Adrenal gland (tissue), 12 donors: ENCODE results near the gene GALNT9. TPM values are rescaled to one million over a fixed set of nuclear protein-coding genes. Genes with fewer than 3 reads are reported as not detected.

Experiments
- DNase-seq, 7 donors: peaks; one replicate each; pipeline ENCODE4 v3.0.0-alpha.2; 2019 to 2020
- H3K27ac ChIP-seq, 5 donors: fragments of 200-600 bp; sonication (generic) in 4 of 5; 1 replicate in 3 of 5; 2 replicates in 2 of 5; pipeline versions ENCODE4 v1.5.1 to v1.8.0; 2016 to 2020; ENCODE audit warnings: mild to moderate bottlenecking in 1 of 5
- H3K27me3 ChIP-seq: fragments of 200-600 bp; 2 replicates; pipeline ENCODE4 v1.8.0; 2021
- H3K36me3 ChIP-seq, 2 donors: fragments of 200-600 bp; replicated peaks in 1 of 2; 1 replicate in 1 of 2; 2 replicates in 1 of 2; pipeline versions ENCODE4 v1.5.1 to v1.8.0; 2018 to 2022
- H3K4me1 ChIP-seq, 2 donors: fragments of 200-600 bp; replicated peaks in 1 of 2; 1 replicate in 1 of 2; 2 replicates in 1 of 2; pipeline versions ENCODE4 v1.5.1 to v1.8.0; 2018 to 2021
- H3K4me3 ChIP-seq, 4 donors: fragments of 200-600 bp; sonication (generic) in 3 of 4; one replicate each; pipeline ENCODE4 v1.5.1; 2016 to 2018
- H3K9me3 ChIP-seq, 3 donors: fragments of 200-600 bp; sonication (generic) in 1 of 3; replicated peaks in 1 of 3; 1 replicate in 2 of 3; 2 replicates in 1 of 3; pipeline versions ENCODE4 v1.5.1 to v1.8.0; 2016 to 2021
- POLR2A ChIP-seq, 2 donors: fragments of 450-650 bp; IDR thresholded peaks; one replicate each; pipeline ENCODE4 v1.6.1; 2017; ENCODE audit warnings: antibody characterized with exemption in 2 of 2, mild to moderate bottlenecking in 2 of 2, moderate library complexity in 1 of 2
- WGBS, 4 donors: extraction: QIAGEN DNeasy Blood & Tissue Kit in 2 of 4; methylation state at CpG; one replicate each; pipeline versions ENCODE4 v1.1.5 to v1.1.7; 2013 to 2017; 5-methylcytosine and 5-hydroxymethylcytosine counted together
- intact Hi-C, 2 donors: fragments of 100-400 bp; cut with DNase I; formaldehyde crosslinking; loops; one replicate each; pipeline versions ENCODE4 v1.14.1 to v1.15.0; 2022 to 2023
- polyA plus RNA-seq, 3 donors: library from polyadenylated mRNA; stranded (reverse); fragments of 200-250 nt in 2 of 3; fragments of 350-450 nt in 1 of 3; fragmentation: Illumina TruSeq in 1 of 3; extraction: RNeasy Lipid Tissue Mini Kit (QIAGEN cat#74804) in 1 of 3; gene quantifications; one replicate each; pipeline ENCODE4 v1.2.3, GENCODE V29; 2013 to 2014
- total RNA-seq, 9 donors: library from RNA; depleted of rRNA in 4 of 9; stranded (reverse); fragments of >200 nt in 4 of 9; fragments of 120-200 nt in 1 of 9; fragmentation: NEBNext Ultra II Directional in 1 of 9; extraction: Animal tissue kit (Norgen Biotek cat#: 25700) in 1 of 9; gene quantifications; one replicate each; pipeline versions ENCODE4 v1.1.0 to v1.2.4, GENCODE V29; 2013 to 2023
- TF ChIP-seq, protein P1 (sequence below), 6 experiments: fragments of 450-650 bp in 4 of 6; fragments of 200-600 bp in 2 of 6; sonication (generic) in 1 of 6; IDR thresholded peaks; 1 replicate in 5 of 6; 2 replicates in 1 of 6; pipeline versions ENCODE4 v1.5.1 to v1.8.0; 2016 to 2021; ENCODE audit warnings: antibody characterized with exemption in 6 of 6, mild to moderate bottlenecking in 2 of 6, moderate library complexity in 1 of 6
- donor health status: healthy with polysubstance abuse.
- donor health status: Bipolar disorder and iron deficiency.
- donor health status: DM: yes; HTN: yes; CAD: no.
- donor health status: DM: no; HTN: no; CAD: no.
- donor health status: DM: no; HTN: no; CAD: no.
- donor health status: DM: yes; HTN: yes; CAD: no.

GALNT9 gene
- total and polyA plus RNA-seq, 12 donors = 0.44 to 7.8 (median 1.2) TPM; not detected in 1

DNA sequence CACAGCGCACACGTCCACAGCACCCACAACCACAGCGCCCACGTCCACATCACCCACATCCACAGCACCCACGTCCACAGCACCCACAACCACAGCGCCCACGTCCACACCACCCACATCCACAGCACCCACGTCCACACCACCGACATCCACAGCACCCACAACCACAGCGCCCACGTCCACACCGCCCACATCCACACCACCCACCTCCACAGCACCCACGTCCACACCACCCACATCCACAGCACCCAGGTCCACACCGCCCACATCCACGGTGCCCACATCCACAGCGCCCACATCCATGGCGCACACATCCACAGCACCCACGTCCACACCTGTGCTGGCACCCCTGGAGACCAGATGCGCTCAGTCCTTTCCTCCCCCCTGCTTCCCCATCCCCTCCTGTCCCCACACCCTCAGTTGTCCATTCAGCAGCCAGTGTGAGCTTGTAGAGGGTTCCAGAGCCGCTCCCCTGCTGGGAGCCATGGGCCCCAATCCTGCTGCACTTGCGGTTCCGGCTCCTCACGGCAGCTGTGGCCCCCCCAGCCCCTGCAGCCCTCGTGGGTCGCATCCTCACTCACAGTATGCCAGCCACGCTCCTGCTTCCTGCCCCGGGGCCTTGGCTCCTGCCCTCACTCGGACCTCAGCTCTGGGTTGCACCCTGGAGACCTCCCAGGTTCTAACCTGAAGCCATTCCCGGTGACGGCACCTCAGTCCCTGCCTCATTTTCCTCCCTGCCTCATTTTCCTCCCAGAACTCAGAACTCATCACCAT is 37.8 kb downstream of the GALNT9 start:
- no peaks in the 10 kb centered on the region for H3K9me3 ChIP-seq
- DNase-seq = no peak
- no peak for TF ChIP-seq POLR2A (IDR thresholded peaks at IDR 0.05)
- TF ChIP-seq, protein P1, sequence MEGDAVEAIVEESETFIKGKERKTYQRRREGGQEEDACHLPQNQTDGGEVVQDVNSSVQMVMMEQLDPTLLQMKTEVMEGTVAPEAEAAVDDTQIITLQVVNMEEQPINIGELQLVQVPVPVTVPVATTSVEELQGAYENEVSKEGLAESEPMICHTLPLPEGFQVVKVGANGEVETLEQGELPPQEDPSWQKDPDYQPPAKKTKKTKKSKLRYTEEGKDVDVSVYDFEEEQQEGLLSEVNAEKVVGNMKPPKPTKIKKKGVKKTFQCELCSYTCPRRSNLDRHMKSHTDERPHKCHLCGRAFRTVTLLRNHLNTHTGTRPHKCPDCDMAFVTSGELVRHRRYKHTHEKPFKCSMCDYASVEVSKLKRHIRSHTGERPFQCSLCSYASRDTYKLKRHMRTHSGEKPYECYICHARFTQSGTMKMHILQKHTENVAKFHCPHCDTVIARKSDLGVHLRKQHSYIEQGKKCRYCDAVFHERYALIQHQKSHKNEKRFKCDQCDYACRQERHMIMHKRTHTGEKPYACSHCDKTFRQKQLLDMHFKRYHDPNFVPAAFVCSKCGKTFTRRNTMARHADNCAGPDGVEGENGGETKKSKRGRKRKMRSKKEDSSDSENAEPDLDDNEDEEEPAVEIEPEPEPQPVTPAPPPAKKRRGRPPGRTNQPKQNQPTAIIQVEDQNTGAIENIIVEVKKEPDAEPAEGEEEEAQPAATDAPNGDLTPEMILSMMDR (IDR thresholded peaks at IDR 0.05) = no peak
- peaks cover 31% of the 10 kb centered on the region for H3K27me3 ChIP-seq
- H3K27ac ChIP-seq = no peak overlapping the region
- H3K36me3 ChIP-seq = no peaks in the 10 kb centered on the region
- no peaks in the 10 kb centered on the region for H3K4me1 ChIP-seq
- 91 to 92% (median 92%) methylated on average over 26 to 30 of the region's 30 CpGs for WGBS, 4 donors
- intact Hi-C loops = no loop called here
- no peak overlapping the region for H3K4me3 ChIP-seq

DNA sequence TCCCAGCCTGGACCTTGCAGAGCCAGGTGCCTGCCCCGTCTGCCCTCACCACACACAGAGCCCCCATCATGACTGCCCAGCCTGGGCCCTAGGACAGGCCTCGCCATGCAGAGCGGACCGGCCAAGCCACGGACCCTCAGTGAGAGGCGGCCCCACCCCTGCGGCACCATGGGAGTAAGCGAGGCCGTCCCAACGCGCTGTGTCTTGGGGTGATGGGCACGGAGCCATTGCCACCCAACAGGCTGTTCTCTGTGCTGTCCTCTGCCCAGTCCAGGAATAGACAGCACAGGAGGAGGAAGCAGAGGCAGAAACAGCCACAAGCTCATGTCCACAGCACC is 39.2 kb downstream of the GALNT9 start:
- no peaks in the 10 kb centered on the region for H3K4me1 ChIP-seq
- TF ChIP-seq, protein P1 (IDR thresholded peaks at IDR 0.05) = no peak
- no peak for TF ChIP-seq POLR2A (IDR thresholded peaks at IDR 0.05)
- no peak for DNase-seq
- intact Hi-C loops = no loop called here
- no peak overlapping the region for H3K4me3 ChIP-seq
- no peaks in the 10 kb centered on the region for H3K36me3 ChIP-seq
- WGBS, 4 donors = 89 to 96% (median 94%) methylated on average over 6 to 12 of the region's 12 CpGs
- H3K27me3 ChIP-seq = peaks cover 21% of the 10 kb centered on the region
- H3K27ac ChIP-seq = no peak overlapping the region
- H3K9me3 ChIP-seq = no peaks in the 10 kb centered on the region

DNA sequence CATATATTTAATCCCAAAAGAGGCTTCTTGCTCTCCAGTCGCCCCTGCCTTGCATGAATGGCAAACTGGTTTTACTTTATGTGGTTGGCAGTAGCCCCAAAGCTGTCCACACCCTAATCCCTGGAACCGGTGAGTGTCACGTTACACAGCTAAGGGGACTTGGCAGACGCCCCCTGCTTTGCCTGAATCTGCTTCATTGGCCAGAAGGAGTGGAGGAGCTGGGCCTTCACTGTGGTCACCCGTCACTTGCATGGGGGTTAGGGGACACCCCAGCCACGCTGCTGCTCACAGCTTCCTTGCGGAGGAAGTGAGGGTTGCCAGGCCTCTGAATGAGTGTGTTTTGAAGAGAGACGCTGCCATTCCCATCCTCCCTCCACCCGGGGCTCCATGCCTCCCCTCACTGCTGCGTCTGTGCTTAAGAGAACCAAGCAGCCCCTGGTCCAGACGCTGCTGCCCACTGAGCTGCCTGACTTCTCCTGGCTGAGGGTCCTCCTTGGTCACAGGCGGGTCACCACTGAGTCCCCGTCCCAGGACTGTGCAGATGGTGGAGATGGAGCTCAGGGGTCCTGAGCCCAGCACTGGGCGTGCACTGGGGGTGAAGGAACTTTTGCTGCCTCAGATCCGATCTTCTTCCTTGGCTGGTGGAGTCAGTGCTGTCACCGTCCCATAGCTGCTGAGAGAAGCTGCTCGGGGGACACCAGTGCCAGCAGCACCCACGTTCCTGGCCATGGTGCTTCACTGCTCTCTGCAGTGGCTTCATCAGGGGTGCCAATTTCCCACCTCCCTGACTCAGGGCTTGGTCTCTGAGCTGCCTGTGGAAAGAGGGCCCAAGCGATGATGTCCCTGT is 39.8 kb downstream of the GALNT9 start:
- no peak for DNase-seq
- WGBS, 4 donors = 38 to 62% (median 49%) methylated on average over 13 to 19 of the region's 19 CpGs
- intact Hi-C loops = no loop called here
- Histone ChIP-seq H3K4me1 (no peaks in the 10 kb centered on the region), H3K4me3 (no peak overlapping the region), H3K27me3 (peaks cover 15% of the 10 kb centered on the region), H3K27ac (no peak overlapping the region), H3K36me3 (no peaks in the 10 kb centered on the region), H3K9me3 (no peaks in the 10 kb centered on the region)
- TF ChIP-seq, protein P1 (IDR thresholded peaks at IDR 0.05) = no peak
- TF ChIP-seq POLR2A (IDR thresholded peaks at IDR 0.05) = no peak

DNA sequence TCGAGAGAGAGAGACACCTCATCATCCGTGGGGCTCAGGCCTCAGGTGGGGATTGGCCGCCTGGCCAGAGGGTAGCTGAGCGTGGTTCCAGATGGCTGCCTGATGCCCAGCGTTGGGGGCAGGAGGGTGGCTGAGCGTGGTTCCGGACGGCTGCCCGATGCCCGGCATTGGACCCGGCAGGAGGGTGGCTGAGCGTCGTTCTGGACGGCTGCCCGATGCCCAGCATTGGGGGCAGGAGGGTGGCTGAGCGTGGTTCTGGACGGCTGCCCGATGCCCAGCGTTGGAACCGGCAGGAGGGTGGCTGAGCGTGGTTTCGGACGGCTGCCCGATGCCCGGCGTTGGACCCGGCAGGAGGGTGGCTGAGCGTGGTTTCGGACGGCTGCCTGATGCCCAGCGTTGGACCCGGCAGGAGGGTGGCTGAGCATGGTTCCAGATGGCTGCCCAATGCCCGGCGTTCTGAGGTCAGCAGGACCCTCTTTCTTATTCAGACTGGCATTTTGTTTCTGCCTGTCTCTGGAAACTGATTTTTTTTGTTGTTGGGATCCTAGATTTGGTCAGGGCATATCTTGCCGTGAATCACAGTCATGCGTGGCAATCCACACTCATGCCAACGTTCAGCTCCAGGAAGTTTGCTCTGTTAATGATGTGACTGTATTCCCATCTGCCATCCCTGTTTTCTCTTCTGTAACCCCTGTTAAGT is 40.7 kb downstream of the GALNT9 start:
- Histone ChIP-seq H3K27ac (no peak overlapping the region), H3K27me3 (peaks cover 6% of the 10 kb centered on the region), H3K4me3 (no peak overlapping the region), H3K36me3 (no peaks in the 10 kb centered on the region), H3K4me1 (no peaks in the 10 kb centered on the region), H3K9me3 (no peaks in the 10 kb centered on the region)
- no peak for DNase-seq
- TF ChIP-seq, protein P1 (IDR thresholded peaks at IDR 0.05) = no peak
- TF ChIP-seq POLR2A (IDR thresholded peaks at IDR 0.05) = no peak
- WGBS, 4 donors = 75 to 91% (median 84%) methylated on average over 22 to 37 of the region's 37 CpGs
- intact Hi-C loops = no loop called here
